Lower lobe of right lung (tissue), 2 donors: ENCODE results near the gene XYLT2. TPM values are rescaled to one million over a fixed set of nuclear protein-coding genes. Genes with fewer than 3 reads are reported as not detected.
"Not testable (repeated sequence)": the region's sequence is repeated elsewhere in the genome, so short reads cannot be mapped to it uniquely, and the experiment has no call there.

Experiments
- ATAC-seq, 2 donors: fragments of 200-7000 bp; cut with Tn5 transposase; one replicate each; pipeline ENCODE4 v1.9.1; 2020 to 2022; ENCODE audit warnings: mild to moderate bottlenecking in 2 of 2, moderate library complexity in 2 of 2
- DNase-seq: peaks from one replicate; pipeline ENCODE4 v3.0.0-alpha.2; 2020
- H3K27ac ChIP-seq: fragments of 200-600 bp; one replicate; pipeline ENCODE4 v1.8.0; 2022
- H3K27me3 ChIP-seq: fragments of 200-600 bp; one replicate; pipeline ENCODE4 v1.8.0; 2022; ENCODE audit warnings: low read depth
- H3K36me3 ChIP-seq: fragments of 200-600 bp; one replicate; pipeline ENCODE4 v1.8.0; 2022; ENCODE audit warnings: mild to moderate bottlenecking
- H3K4me1 ChIP-seq: fragments of 200-600 bp; one replicate; pipeline ENCODE4 v1.8.0; 2022
- H3K4me3 ChIP-seq: fragments of 200-600 bp; one replicate; pipeline ENCODE4 v1.8.0; 2022; ENCODE audit warnings: mild to moderate bottlenecking
- H3K9me3 ChIP-seq: fragments of 200-600 bp; one replicate; pipeline ENCODE4 v1.8.0; 2022
- intact Hi-C: fragments of 100-400 bp; cut with DNase I; formaldehyde crosslinking; loops from one replicate; pipeline ENCODE4 v1.11.0; 2022
- long read RNA-seq: library from polyadenylated mRNA; unstranded; transcript quantifications from one replicate; pipeline ENCODE4 v2.0.0, GENCODE V29; 2021
- total RNA-seq: library from RNA; stranded (reverse); fragmentation: NEBNext Ultra II Directional; extraction: Animal tissue kit (Norgen Biotek cat#: 25700); gene quantifications from one replicate; pipeline ENCODE4 v1.2.1, GENCODE V29; 2021
- TF ChIP-seq, protein P1 (sequence below): fragments of 200-600 bp; IDR thresholded peaks from one replicate; pipeline ENCODE4 v1.8.0; 2022; ENCODE audit warnings: antibody characterized with exemption, mild to moderate bottlenecking
- donor health status: DM: no; HTN: yes; CAD: no; lungs with severe emphysema.

XYLT2 gene
- 19.3 TPM for total RNA-seq
- long read RNA-seq, transcript XYLT2-201 (11 exons, 3,507 nt), result major isoform, 10 of 16 reads
- long read RNA-seq, partial matches to known transcripts, result 4 of 16 reads
- long read RNA-seq, other reads (novel, unspliced or antisense), result 1 of 16 reads

DNA sequence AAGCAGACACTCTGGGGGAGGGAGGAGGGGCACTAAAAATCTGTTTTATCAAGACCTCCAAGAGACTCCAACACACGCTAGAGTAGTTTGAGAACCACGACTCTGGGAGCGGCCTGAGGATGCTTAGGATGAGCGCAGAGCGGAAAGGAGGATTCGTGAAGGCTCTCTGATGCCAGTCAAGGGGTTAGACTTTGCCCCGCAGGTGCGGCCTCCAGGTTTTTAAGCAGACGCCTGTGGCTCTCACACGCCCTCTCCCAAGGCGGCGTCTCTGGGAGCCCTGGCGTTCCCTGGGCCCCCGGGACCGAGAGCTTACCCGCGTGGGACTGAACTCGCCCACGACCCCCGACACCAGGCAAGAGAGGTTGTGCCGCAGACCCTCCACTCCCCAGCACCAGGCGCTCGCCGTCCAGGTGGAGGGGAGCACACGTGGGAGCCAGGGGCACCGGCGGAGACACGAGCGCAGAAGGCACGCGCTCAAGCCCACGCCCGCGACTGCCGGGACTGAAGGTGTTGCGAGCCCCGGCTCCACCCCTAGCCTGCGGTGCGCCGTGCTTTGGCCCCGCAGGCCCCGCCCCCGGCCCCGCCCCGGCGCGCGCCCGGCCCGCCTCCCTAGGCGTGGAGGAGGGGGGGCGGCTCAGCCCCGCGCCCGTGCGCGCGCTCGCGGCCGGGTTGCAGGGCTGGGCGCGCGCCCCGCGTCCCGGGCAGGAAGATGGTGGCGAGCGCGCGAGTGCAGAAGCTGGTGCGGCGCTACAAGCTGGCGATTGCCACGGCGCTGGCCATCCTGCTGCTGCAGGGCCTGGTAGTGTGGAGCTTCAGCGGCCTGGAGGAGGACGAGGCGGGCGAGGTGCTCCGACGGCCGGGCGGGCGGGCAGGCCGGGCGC, at the start of gene XYLT2:
XYLT2 (plus strand) TSS at position 695 of the 881 bp plus-strand sequence; CDS start at position 710, 15 bp downstream.
- Histone ChIP-seq H3K27ac (peak within 1 kb of the TSS; percentile 68), H3K36me3 (no peaks in the 10 kb centered on the region), H3K9me3 (no peaks in the 10 kb centered on the region), H3K27me3 (no peaks in the 10 kb centered on the region), H3K4me3 (peak within 1 kb of the TSS; percentile 92), H3K4me1 (peaks cover 21% of the 10 kb centered on the region)
- DNase-seq (peak; percentile 92), ATAC-seq (peak; percentile 97)
- intact Hi-C loops, result no loop called here
- TF ChIP-seq, protein P1, sequence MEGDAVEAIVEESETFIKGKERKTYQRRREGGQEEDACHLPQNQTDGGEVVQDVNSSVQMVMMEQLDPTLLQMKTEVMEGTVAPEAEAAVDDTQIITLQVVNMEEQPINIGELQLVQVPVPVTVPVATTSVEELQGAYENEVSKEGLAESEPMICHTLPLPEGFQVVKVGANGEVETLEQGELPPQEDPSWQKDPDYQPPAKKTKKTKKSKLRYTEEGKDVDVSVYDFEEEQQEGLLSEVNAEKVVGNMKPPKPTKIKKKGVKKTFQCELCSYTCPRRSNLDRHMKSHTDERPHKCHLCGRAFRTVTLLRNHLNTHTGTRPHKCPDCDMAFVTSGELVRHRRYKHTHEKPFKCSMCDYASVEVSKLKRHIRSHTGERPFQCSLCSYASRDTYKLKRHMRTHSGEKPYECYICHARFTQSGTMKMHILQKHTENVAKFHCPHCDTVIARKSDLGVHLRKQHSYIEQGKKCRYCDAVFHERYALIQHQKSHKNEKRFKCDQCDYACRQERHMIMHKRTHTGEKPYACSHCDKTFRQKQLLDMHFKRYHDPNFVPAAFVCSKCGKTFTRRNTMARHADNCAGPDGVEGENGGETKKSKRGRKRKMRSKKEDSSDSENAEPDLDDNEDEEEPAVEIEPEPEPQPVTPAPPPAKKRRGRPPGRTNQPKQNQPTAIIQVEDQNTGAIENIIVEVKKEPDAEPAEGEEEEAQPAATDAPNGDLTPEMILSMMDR, result no peak

DNA sequence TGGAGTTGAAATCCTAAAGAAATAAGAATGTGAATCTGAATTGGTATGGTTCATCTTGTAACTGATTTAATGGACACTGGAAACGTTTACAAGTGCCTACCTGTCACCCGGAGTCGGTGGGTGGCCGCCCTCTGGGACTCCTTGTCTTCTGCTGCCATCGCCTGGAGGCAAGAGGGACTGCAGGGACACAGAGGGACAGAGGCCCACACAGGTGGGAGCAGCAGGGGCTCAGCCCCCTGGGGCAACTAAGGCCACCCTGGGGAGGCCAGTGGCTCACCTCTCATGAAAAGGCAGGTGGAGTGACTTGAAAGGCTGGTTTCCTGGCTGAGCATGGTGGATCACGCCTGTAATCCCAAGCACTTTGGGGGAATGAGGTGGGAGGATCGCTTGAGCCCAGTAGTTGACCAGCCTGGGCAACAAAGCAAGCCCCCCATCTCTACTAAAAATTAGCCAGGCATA, 48.5 kb upstream of the XYLT2 start:
- peak; percentile 88 for DNase-seq
- TF ChIP-seq, protein P1, result peak; percentile 96
- Histone ChIP-seq H3K27me3 (no peaks in the 10 kb centered on the region), H3K36me3 (no peaks in the 10 kb centered on the region), H3K27ac (no peak overlapping the region), H3K9me3 (no peaks in the 10 kb centered on the region), H3K4me1 (no peaks in the 10 kb centered on the region), H3K4me3 (no peak overlapping the region)
- ATAC-seq, result peak; percentile 95
- intact Hi-C loops, result no loop called here

DNA sequence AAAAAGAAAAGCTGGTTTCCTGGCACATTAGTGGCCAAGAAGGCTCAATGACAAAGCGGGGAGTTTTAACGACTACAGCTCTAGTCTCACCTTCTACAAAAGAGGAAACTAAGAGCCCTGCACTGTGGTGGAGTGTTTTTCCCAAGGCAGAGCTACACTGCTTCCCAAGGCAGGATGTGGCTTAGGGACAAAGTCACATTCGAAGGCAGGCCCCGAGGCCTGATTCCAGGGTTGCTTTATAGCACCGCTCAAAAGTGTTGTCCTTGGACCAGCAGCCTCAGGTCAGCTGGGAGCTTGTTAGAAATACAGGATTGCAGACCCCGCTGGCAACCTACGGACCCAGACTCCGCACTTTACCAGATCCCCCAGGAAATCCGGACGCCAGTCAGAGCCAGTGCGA, 47.9 kb upstream of the XYLT2 start:
- ATAC-seq, result peak in 1 of 2 donors; percentile 8
- no peak for DNase-seq
- TF ChIP-seq, protein P1, result no peak
- no peaks in the 10 kb centered on the region for H3K36me3 ChIP-seq
- H3K27ac ChIP-seq, result no peak overlapping the region
- H3K4me1 ChIP-seq, result no peaks in the 10 kb centered on the region
- no peaks in the 10 kb centered on the region for H3K27me3 ChIP-seq
- intact Hi-C loops, result no loop called here
- no peak overlapping the region for H3K4me3 ChIP-seq
- no peaks in the 10 kb centered on the region for H3K9me3 ChIP-seq

DNA sequence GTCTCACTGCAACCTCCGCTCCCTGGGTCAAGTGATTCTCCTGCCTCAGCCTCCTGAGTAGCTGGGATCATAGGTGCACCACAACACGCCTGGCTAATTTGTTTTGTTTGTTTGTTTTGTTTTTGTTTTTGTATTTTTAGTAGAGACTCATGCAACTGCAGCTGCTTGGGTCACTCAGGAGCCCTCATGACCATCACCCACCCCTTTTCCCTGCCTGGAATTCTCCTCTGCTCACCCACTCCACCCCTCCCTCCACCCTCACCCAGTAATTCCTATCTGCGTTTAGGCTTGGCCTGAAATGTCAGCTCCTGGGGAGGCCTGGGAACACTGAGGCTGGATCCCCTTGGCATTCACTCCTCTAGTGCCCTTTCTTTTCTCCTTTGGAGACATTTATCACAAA, 46.1 kb upstream of the XYLT2 start:
- no peaks in the 10 kb centered on the region for H3K36me3 ChIP-seq
- no peak overlapping the region for H3K27ac ChIP-seq
- intact Hi-C loops, result no loop called here
- H3K9me3 ChIP-seq, result no peaks in the 10 kb centered on the region
- ATAC-seq (no peak), DNase-seq (no peak)
- no peaks in the 10 kb centered on the region for H3K27me3 ChIP-seq
- peaks cover 6% of the 10 kb centered on the region for H3K4me1 ChIP-seq
- TF ChIP-seq, protein P1, result no peak
- H3K4me3 ChIP-seq, result no peak overlapping the region

DNA sequence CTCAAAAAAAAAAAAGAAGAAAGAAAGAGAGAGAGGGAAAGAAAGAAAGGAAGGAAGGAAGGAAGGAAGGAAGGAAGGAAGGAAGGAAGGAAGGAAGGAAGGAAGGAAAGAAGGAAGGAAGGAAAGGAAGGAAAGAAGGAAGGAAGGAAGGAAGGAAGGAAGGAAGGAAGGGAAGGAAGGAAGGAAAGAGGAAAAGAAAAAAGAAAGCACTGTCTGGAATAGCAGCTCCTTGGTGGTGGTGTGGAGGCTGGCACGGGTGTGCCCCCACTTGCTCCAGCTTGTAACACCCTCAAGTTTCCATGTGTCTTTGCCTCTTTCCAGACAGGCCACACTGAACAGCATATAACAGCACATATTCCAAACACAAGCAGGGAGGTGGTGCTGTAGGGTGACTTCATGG, 45.1 kb upstream of the XYLT2 start:
- ATAC-seq, intact Hi-C loops, H3K27ac ChIP-seq, DNase-seq, H3K27me3 ChIP-seq, H3K9me3 ChIP-seq, H3K4me3 ChIP-seq, H3K36me3 ChIP-seq: not testable (repeated sequence)
- peaks cover 13% of the 10 kb centered on the region for H3K4me1 ChIP-seq
